PC-9 (cell line): ENCODE results near the gene PPP3R2.

Source experiments
- EZH2 ChIP-seq: fragments of 200-600 bp; sonication (generic); IDR thresholded peaks from 2 replicates; pipeline ENCODE4 v1.8.0; 2017; ENCODE audit warnings: antibody characterized with exemption, low read depth
- TF ChIP-seq, protein P1 (sequence below): fragments of 200-600 bp; sonication (generic); conservative IDR thresholded peaks from 2 replicates; pipeline ENCODE4 v1.6.1; 2017; ENCODE audit warnings: mixed run types, antibody characterized with exemption, mild to moderate bottlenecking, moderate library complexity

DNA sequence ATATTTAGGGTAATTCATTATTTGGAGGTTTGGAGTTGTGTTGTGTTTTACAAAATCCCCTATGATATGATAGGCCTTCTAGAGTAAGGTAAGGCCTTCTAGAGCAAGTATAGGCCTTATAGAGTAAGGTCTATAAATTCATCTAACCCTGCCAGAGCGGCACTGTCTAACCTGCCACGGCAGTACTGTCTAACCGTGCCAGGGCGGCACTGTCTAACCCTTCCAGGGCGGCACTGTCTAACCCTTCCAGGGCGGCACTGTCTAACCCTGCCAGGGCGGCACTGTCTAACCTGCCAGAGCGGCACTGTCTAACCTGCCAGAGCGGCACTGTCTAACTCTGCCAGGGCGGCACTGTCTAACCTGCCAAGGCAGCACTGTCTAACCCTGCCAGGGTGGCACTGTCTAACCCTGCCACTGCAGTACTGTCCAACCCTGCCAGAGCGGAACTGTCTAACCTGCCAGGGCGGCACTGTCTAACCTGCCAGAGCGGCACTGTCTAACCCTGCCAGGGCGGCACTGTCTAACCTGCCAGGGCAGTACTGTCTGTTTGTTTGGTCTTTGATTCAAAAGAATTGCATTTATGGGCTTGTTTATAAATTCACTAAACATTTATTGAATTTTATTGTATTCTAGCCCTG, 51.6 kb downstream of the PPP3R2 start:
- TF ChIP-seq, protein P1, sequence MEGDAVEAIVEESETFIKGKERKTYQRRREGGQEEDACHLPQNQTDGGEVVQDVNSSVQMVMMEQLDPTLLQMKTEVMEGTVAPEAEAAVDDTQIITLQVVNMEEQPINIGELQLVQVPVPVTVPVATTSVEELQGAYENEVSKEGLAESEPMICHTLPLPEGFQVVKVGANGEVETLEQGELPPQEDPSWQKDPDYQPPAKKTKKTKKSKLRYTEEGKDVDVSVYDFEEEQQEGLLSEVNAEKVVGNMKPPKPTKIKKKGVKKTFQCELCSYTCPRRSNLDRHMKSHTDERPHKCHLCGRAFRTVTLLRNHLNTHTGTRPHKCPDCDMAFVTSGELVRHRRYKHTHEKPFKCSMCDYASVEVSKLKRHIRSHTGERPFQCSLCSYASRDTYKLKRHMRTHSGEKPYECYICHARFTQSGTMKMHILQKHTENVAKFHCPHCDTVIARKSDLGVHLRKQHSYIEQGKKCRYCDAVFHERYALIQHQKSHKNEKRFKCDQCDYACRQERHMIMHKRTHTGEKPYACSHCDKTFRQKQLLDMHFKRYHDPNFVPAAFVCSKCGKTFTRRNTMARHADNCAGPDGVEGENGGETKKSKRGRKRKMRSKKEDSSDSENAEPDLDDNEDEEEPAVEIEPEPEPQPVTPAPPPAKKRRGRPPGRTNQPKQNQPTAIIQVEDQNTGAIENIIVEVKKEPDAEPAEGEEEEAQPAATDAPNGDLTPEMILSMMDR, result no peak
- no peak for TF ChIP-seq EZH2
